ENCODE measurements around the gene AUH.

DNA sequence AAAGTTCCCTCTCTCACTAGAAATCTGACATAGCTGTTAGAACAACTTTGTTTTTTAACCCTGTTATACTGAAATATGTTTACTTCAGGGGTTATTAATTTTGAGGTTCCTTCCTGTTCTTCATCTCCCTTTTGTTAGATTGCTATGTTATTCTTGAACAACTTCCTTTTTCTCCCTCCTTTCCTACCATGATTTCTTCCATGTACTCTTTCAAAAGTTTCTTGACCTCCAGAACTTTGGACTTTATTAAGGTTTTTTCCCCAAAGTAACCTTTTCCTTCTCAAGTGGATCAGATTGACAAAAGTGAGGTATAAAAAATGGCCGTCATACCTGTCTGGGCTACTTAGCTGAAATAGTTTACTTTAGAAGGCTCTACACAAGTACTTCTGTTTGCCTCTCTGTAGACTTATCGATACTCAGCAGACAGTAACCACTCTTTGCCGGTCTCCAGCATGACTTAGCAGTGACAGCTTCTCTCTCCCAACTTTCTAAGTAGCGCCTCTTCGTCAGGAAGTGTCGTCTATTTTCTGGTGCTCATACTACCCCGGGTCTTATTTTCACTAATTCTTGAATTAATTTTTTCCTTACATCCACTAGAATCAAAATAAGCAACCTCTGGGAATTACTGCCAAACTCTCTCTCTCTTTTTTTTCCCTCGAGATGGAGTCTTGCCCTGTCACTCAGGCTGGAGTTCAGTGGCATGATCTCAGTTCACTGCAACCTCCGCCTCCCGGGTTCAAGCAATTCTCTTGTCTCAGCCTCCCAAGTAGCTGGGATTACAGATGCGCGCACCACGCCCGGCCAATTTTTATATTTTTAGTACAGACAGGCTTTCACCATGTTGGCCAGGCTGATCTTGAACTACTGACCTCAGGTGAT is 42.2 kb upstream of the AUH start:
- TF ChIP-seq, protein P1, sequence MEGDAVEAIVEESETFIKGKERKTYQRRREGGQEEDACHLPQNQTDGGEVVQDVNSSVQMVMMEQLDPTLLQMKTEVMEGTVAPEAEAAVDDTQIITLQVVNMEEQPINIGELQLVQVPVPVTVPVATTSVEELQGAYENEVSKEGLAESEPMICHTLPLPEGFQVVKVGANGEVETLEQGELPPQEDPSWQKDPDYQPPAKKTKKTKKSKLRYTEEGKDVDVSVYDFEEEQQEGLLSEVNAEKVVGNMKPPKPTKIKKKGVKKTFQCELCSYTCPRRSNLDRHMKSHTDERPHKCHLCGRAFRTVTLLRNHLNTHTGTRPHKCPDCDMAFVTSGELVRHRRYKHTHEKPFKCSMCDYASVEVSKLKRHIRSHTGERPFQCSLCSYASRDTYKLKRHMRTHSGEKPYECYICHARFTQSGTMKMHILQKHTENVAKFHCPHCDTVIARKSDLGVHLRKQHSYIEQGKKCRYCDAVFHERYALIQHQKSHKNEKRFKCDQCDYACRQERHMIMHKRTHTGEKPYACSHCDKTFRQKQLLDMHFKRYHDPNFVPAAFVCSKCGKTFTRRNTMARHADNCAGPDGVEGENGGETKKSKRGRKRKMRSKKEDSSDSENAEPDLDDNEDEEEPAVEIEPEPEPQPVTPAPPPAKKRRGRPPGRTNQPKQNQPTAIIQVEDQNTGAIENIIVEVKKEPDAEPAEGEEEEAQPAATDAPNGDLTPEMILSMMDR (IDR thresholded peaks at IDR 0.05; ENCODE audit: insufficient read depth, low read depth, low read length), result no peak
- no peak for TF ChIP-seq EZH2 (IDR thresholded peaks at IDR 0.05; ENCODE audit: insufficient read depth, low read length)
